GM10266 (cell line): Measurements from ENCODE around the gene DCBLD2.

Experiments
- DNase-seq: peaks from one replicate; pipeline ENCODE4 v3.0.0; 2012; ENCODE audit errors: extremely low spot score
- TF ChIP-seq, protein P1 (sequence below): IDR thresholded peaks from 2 replicates; pipeline ENCODE4 v1.5.1; 2012; ENCODE audit warnings: mild to moderate bottlenecking, low read depth; ENCODE audit not compliant: control insufficient read depth, insufficient read depth; ENCODE audit errors: missing control alignments

DCBLD2 gene

DNA sequence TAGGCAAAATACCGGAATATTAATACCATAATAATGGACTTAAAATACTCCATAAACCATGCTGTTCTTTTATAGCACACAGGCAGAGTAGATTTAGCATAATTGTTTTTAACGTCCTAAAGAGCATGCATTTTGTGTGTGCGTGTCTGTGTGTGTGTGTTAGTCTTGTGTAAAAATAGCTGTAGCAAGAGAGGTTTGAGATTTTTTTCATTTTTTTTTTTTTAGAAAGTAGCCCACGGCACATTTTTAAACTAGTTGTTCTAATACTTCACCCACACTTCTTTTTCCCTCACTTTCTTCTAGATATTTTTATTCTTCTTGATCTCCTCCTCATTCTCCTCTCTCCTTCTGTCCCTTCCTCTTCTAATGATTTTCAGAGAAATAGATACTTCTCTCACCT is 145.9 kb downstream of the DCBLD2 start:
- TF ChIP-seq, protein P1, sequence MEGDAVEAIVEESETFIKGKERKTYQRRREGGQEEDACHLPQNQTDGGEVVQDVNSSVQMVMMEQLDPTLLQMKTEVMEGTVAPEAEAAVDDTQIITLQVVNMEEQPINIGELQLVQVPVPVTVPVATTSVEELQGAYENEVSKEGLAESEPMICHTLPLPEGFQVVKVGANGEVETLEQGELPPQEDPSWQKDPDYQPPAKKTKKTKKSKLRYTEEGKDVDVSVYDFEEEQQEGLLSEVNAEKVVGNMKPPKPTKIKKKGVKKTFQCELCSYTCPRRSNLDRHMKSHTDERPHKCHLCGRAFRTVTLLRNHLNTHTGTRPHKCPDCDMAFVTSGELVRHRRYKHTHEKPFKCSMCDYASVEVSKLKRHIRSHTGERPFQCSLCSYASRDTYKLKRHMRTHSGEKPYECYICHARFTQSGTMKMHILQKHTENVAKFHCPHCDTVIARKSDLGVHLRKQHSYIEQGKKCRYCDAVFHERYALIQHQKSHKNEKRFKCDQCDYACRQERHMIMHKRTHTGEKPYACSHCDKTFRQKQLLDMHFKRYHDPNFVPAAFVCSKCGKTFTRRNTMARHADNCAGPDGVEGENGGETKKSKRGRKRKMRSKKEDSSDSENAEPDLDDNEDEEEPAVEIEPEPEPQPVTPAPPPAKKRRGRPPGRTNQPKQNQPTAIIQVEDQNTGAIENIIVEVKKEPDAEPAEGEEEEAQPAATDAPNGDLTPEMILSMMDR, result no peak
- no peak for DNase-seq

DNA sequence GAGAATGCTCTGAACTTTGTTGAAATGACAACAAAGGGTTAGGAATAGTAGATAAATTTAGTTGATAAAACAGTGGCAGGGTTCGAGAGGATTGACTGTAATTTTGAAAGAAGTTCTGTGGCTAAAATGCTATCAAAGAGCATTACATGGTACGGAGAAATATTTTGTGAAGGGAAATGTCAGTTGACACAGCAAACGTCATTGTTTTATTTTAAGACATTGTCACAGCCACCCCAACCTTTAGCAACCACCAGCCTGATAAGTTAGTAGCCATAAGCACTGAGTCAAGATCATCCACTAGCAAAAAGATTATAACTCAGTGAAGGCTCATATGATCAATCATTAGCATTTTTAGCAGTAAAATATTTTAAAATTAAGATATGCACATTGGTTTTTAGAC is 147.0 kb downstream of the DCBLD2 start:
- no peak for DNase-seq
- TF ChIP-seq, protein P1, result no peak

DNA sequence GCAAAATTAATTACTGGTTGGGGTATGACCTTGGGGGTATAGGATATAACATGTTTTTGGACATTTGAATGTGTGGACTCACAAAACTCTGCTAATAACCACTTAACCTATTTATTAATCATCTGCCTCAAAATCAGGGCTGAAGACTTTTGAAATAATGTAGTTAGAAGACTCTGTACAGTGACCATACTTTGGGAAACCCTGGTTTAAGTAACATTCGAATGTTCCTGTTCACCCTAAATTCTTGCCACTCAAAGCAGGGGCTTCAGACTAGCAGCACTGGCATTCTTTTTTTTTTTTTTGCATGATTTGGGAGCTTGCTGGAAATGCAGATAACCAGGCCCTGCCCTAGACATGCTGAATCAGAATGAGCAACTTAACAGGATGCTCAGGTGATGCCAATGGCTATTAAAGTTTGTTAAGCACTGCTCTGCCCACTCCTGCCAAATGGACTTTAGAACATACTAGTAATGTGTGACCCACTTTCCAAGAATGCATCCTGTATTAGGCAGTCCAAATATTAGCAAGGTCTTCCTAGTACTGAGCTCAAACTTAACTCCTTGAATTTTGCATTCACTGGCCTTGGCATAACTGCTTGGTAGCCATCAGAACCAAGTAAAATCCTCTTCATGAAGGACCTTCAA is 151.1 kb downstream of the DCBLD2 start:
- TF ChIP-seq, protein P1, result no peak
- no peak for DNase-seq

DNA sequence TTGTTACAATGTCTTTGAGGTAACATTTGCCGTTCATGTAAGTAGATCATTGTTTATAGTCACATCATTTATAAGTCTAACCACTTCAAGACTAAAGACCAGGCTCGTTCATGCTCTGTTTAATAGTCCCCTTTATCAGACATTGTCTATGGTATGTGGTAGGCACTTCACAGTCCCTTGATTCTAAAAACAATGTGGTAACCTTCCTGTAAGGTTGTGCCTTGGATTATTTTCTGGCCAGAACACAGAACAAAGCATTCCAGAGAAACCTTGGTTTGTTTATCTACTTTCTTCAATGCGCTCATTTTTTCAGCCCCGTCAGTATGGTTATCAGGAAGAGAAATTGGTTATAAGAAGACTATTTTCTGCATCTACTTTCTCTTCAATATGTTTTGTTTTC is 154.6 kb downstream of the DCBLD2 start:
- DNase-seq, result no peak
- TF ChIP-seq, protein P1, result no peak

DNA sequence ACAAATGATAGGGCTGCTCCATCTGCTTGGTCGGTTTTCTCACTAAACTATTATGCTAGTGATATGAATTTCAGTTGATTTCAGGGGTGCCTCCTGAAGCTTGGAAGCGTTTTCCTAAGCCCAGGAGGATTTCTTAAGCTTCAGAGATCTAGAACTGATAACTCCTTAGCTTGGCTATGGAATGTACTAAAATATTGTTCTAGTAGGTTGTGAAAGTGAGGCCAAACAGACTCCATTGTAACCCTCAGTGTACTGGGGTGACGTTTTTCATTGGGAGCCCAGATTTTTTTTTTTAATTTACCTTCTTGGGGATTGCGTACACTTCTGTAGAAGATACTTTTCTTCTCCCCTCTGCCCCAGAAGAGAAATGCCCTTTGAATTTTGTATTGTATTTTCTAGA is 155.4 kb downstream of the DCBLD2 start:
- no peak for DNase-seq
- TF ChIP-seq, protein P1, result no peak
